ENCODE measurements around the gene BSG. TPM values are rescaled to one million over a fixed set of nuclear protein-coding genes. Genes with fewer than 3 reads are reported as not detected.

Gene BSG
- total RNA-seq = 721 and 787 TPM in 2 replicates

DNA sequence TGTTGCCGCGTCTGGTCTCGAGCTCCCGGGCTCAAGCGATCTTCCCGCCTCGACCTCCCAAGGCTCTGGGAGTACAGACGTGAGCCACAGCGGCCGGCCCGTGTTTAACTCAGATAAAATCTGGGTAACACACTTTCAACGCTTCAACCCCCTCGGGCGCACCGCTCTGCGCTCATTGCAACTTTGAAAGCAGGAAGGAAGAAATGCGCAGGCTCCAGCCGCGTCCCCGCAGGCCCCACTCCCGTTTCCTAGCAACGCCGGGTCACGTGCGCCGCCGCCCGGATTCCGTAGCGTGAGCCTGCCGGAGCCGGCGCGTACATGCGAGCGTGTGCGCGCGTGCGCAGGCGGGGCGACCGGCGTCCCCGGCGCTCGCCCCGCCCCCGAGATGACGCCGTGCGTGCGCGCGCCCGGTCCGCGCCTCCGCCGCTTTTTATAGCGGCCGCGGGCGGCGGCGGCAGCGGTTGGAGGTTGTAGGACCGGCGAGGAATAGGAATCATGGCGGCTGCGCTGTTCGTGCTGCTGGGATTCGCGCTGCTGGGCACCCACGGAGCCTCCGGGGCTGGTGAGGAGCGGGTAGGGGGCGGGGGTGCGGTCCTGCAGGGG lies at the start of gene BSG:
BSG (plus strand) TSS at position 457 of the 603 bp plus-strand sequence; CDS start at position 496, 39 bp downstream.

GRCh38 chr19:531753-532560 lies 40.4 kb upstream of the BSG start, which contains the start of gene CDC34:
CDC34 (plus strand) TSS chr19:531760; CDS start chr19:531932, 172 bp downstream.

DNA sequence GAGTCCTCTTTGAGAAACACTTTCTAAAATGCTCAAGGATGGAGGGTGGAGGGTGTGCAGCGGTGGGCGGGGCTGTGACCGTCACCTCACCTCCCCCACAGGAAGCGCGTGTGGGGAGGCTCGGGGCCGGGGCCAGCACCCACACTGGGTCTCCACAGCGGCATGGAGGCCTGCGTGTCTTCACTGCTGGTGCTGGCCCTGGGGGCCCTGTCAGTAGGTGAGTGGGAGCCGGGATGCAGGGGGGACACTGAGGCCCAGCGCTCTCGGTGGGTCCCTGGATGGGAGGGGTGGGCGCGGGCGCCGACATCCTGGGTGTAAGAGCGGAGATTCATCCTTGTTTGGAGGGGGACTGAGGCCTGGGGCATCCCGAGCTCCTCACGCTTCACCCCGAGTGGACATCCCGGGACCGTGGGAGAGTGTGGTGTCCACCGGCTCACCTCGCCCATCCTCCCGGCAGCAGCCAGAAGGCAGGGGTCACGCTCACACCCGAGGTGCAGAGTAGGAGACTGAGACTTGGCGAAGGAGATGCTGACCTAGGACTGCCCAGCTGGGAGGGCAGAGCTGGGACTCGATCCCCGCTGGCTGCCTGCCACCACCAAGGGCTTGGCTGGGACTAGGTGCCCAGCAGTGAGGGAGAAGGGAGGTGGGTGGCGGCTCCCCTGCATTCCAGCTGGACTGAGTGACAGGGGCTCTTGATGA lies 28.3 kb upstream of the BSG start, which contains the start of gene GZMM:
GZMM (plus strand) TSS at position 144 of the 699 bp plus-strand sequence; CDS start at position 163, 19 bp downstream.

GRCh38 chr19:589693-590395 lies 17.4 kb downstream of the BSG start, which contains the start of gene HCN2:
HCN2 (plus strand) TSS chr19:589881; CDS start chr19:589946, 65 bp downstream.

Other genes starting within 250 kb of the BSG start
- 24.0 and 26.6 TPM in 2 replicates for gene MIER2, start 227.8 kb upstream of the BSG start, total RNA-seq
- 0.15 and 2.0 TPM in 2 replicates for gene C2CD4C, start 163.4 kb upstream of the BSG start, total RNA-seq
- 0.08 TPM in 1 of 2 replicates, not detected in the other for gene SHC2, start 111.6 kb upstream of the BSG start, total RNA-seq
- gene MADCAM1, start 76.1 kb upstream of the BSG start, total RNA-seq = not detected in 2 replicates
- 42.6 and 50.3 TPM in 2 replicates for gene TPGS1, start 65.1 kb upstream of the BSG start, total RNA-seq
- 105 and 109 TPM in 2 replicates for gene CDC34, start 40.8 kb upstream of the BSG start, total RNA-seq
- gene GZMM, start 28.5 kb upstream of the BSG start, total RNA-seq = not detected in 2 replicates
- gene HCN2, start 17.3 kb downstream of the BSG start, total RNA-seq = 0.08 TPM in 1 of 2 replicates, not detected in the other
- gene POLRMT, start 60.9 kb downstream of the BSG start, total RNA-seq = 26.4 and 36.2 TPM in 2 replicates
- gene FGF22, start 67.3 kb downstream of the BSG start, total RNA-seq = not detected in 2 replicates
- gene RNF126, start 90.6 kb downstream of the BSG start, total RNA-seq = 126 and 152 TPM in 2 replicates
- 259 and 303 TPM in 2 replicates for gene FSTL3, start 103.8 kb downstream of the BSG start, total RNA-seq
- gene PRSS57, start 122.9 kb downstream of the BSG start, total RNA-seq = not detected in 2 replicates
- 0.11 TPM in 1 of 2 replicates, not detected in the other for gene PALM, start 136.3 kb downstream of the BSG start, total RNA-seq
- 7.2 and 12.6 TPM in 2 replicates for gene MISP, start 178.5 kb downstream of the BSG start, total RNA-seq
- 216 and 283 TPM in 2 replicates for gene PTBP1, start 224.9 kb downstream of the BSG start, total RNA-seq
- gene PLPPR3, start 249.4 kb downstream of the BSG start, total RNA-seq = 0.27 TPM in 1 of 2 replicates, not detected in the other

Measured in hair follicular keratinocyte (primary cell).